ENCODE data around the gene COL11A2. TPM values are rescaled to one million over a fixed set of nuclear protein-coding genes. Genes with fewer than 3 reads are reported as not detected.

COL11A2 gene
- polyA plus RNA-seq, 1 donor = 41.7 TPM

DNA sequence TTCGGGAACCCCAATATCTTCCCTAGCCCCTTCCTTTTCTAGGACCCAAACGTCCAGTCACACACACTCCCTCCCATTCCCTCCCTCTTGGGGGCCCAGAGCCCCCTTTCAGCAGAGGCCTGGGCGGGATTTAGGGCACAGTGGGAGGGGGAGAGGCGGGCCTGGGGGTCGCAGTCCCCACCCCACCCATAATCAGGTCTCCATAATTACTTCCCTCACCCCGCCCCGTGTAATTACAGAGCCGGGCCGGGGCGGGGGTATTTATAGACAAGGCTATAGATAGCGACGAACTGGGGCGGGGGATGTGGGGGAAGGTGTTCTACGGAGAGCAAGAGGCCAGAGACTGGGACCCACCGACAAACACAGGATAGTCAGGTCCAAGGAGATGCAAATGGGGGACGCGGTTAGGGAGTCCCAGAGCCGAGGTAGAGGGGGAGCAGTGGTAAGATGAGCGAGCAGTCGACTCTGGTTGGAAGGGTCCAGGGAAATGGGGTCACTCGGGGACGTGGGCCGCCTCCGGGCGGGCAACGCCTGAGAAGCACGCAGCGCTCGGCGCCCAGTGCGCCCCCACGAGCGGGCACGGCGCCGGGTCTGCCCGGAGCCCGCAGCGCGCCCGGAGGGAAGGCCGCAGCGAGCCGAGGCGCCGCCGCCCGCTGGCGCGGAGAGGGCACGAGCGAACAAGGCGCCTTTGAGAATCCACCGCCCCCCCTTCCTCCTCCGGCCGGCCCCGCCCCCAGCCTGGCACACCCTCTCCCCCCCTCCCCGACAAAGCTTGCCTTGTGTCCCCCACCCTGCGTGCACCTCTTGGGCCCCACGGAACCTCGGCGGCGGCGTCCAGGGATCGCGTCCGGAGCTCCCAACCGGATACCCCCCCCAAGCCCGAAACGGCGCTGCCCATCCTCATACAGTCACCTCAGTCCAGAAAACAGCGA lies 670 bp upstream of the COL11A2 start:
- no peak for DNase-seq (ENCODE audit: low read depth)

DNA sequence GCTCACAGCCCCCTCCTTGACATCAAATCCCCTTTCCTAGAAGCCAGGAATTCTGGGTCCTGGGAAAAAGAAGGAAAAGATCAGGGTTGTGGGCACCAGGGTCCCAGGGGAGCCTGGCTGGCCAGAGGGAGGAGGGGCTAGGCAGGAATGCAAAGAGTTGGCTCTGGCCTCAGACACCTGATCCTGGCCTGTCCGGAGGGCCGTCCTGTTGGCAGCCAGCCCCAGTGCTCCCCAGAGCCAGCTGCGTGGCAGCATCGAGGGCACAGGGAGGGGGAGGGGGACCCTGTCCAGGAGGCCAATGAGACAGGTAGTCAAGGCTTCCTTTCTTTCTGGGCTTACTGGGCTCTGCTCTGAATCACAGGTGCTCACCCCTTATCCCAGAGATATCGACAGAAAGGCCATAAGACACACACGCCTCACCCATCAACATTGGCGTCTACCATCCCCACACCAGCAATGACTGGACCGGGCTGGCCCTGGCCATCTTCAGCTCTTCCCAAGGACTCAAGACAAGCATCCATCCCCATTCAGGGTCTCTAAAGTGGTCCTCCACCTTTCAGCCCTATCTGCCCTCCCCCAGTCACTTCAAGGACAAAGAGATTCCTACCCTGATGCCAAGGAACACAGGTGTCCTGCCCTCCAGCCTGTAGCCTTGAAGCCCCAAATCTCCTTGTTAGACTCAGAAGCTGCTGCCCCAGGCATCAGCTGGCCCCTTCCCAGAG lies 723 bp downstream of the COL11A2 start:
- no peak for DNase-seq (ENCODE audit: low read depth)

DNA sequence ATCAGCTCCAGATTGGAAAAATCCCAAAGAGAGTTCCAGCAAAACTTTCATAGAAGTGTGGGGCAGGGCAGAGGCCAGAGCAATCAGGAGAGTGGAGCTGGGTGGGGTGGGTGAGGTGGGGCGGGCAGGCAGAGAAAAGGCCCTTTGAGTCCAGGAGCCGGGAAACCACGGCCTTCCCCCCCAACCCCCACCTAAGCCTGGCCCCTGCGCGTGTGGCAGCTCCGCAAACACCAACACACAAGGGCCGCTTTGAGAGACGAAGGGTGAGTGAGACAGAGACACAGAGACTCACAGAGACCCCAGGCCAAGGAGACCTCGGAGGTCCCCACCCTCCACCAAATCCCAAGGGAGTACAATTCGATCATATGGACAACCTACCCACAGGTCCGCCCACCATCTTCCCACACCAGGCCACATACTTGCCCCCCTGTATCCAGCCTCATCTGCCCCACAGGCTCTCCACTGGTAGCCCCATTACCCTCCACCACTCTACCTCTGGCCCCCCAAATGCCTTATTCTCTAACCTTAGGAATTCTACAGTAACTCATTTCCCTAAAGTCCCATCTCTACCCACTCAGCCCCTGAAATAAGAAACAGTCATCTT lies 1.7 kb downstream of the COL11A2 start:
- DNase-seq (ENCODE audit: low read depth) = no peak

DNA sequence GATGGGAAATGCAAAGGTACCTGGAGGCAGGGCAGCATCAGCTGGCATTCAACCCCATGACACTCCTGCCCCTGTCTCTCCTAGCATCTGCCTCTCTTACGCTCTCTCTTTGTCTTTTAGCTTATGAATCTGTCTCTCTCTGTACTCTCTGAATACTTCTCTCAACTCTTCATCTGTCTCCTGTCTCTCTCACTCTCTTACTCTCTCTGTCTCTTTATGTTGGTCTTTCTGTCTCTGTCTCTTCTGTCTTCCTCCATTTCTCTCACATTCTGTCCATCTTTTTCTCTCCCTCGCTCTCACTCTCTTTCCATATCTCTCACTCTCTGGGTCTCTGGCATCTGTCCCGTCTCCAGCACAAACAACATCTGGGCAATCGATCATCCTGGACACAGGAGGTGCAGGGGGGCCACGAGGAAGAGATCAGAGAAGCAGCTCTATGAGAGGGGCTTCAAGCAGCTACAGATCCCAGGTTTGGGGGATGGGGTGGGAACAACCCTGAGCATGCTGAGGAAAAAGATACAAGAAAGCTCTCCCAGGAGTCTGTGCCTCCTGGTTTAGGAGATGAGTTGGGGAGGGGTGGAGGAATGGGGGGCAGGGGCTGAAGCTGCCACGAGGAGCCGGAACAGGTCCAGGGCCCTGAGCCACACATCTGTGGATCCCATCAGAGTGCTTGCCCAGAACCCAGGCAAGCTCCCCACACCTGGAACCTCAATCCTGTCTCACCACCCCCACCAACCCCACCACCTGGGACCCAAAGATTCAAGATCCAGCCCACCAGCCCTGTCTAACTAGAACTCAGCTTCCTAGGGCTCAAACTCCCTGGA lies 2.4 kb downstream of the COL11A2 start:
- no peak for DNase-seq (ENCODE audit: low read depth)

DNA sequence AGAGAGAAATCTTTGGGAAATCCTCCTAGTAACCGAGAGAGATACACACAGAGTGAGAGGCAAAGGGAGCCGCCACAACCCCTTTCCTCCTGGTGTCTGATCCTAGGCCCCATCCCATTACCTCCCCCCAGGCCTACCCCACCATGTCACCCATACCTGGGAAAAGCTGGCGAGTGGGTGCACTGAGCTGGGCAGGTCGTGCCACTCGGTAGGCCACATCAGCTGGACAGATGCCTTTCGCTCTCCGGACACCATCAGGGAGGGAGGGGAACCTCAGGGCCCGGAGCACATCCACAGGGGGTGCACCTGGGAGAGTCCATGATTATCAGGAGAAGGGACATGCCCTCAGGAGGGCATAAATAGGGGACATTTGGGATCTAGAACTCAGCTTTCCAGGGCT lies 3.1 kb downstream of the COL11A2 start:
- no peak for DNase-seq (ENCODE audit: low read depth)

DNA sequence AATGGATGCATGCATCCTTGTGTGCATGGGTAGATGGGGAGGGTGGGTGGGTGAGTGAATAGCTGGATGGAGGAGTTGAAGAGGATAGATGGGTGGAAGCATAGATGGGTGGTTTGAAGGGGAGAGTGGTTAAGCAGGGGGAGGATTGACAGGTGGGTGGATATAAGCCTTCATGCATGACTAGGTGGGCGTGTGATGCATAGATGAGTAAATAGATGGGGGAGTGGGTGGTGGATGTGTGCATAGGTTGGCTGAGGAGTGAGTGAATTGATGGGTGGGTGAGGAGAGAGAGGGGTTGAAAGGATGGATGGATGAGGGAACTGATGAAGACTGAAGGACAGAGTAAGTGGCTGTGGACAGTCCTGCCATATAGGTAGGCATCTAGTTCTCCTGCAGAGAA lies 4.5 kb downstream of the COL11A2 start:
- DNase-seq (ENCODE audit: low read depth) = no peak

DNA sequence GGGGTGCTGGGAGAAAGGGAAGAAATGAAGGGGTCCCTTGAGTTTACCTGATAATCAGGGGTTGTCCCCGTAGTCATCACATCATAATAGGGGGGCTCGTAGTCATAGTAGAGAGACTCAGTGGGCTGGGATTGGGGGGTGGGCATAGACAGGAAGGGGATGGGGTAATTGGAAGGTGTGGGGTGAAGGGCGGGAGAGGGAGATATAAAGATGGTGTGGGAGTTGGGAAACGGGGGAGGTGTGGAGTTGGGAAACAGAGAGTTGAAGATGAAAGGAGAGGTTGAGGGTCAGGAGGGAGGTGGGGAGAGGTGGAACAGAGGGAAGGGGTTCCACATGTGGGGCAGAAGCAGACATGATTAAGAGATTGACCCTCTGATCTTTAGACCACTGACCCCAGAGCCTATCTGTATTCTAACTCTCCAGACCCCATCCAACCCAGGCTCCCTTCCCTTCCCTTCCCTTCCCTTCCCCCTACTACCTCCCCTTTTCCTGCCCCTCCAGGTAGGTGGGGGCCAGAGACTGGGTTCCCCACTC lies 6.5 kb downstream of the COL11A2 start:
- DNase-seq (ENCODE audit: low read depth) = no peak

DNA sequence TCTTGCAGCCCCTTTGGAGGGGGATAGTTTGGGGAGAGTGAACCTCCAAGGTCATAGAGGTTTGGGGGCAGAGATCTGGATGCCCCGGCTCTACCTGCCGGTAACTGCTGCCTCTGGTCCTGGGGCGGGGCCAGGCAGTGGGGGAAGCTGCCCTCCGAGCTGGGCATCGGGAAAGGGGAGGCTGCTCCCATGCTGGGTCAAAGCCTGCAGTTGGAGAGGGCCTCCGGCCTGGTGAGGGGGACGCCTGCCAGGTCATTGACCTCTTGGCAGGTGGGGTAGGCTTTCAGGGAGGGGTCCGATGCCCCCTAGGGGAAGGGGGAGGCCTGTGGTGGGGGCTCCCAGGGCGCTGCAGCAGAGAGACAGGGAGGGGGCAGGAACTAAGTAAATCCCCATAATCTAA lies 7.1 kb downstream of the COL11A2 start:
- no peak for DNase-seq (ENCODE audit: low read depth)

DNA sequence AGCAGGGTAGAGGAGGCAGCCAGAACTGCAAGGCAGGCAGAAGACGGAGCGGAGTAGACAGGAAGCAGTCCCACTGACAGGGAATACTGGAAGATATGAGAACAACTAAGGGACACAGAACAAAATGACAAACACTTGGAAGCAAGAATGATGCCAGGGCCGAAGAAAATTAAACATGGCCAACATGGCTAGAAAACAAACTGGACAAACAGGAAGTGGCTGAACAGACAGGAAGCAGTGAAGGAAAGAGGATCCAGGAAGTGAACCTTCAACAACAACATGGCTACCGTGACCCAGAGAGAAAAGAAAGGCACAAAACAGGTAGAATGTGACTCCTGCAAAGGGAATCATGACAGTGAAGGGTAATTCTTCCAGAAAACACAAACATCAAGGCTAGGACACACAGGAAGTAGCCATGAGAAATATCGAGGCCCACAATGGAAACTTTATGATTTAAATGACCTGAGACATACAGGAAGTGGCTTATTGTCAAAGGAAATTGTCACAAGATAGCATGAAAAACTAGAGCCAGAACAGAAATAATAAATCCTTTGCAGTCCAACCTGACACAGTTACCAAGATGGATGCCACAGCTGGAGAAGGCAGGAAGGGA lies 9.1 kb downstream of the COL11A2 start:
- DNase-seq (ENCODE audit: low read depth) = no peak

DNA sequence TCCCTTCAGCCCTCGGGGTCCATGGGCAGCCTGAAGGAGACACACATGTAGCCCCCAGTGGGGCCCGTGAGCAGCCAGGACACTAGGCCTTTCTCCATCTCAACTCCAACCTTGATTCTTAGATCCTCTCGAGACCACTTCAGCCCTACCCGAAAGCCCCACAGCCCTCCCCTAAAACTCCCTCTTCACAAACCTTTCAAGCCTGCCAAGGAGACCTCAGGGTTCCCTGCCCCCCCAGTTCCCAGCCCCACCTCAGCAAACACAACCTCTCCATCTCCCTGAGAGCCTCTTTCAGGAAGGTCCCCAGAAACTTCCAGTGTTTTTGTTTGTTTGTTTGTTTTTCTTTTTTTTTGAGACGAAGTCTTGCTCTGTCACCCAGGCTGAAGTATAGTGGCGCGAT lies 11.1 kb downstream of the COL11A2 start:
- no peak for DNase-seq (ENCODE audit: low read depth)

DNA sequence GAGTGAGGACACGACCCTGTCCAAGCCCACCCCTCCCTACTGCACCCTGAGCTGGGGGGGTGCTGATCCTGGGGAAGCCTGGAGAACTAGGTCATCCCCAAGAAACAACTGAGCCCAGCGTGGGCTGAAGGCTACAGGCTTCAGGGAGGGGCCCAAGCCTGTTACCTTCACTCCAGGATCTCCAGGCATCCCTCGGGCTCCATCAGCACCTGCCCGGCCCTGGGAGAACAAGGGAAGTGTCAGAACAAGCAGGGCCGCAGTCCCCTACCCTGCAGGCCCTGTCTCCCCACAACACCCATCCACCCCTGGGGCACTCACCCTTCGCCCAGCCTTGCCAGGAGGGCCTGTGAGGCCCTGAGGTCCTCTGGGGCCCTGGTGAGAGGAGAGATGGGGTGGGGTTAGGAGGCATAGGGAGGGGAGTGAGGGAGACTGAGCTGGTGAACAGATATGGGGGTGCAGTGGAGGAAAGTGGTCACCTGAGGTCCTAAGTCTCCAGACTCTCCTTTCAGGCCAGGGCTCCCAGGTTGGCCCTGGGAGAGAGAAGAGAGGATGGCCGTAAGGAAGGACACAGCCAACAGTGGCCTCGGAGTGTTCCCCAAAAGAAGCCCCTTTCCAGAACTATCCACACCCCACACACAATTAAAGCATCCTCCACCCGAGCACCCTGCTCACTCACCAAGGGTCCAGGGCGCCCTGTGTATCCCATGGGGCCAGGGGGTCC lies 13.4 kb downstream of the COL11A2 start:
- DNase-seq (ENCODE audit: low read depth) = no peak

DNA sequence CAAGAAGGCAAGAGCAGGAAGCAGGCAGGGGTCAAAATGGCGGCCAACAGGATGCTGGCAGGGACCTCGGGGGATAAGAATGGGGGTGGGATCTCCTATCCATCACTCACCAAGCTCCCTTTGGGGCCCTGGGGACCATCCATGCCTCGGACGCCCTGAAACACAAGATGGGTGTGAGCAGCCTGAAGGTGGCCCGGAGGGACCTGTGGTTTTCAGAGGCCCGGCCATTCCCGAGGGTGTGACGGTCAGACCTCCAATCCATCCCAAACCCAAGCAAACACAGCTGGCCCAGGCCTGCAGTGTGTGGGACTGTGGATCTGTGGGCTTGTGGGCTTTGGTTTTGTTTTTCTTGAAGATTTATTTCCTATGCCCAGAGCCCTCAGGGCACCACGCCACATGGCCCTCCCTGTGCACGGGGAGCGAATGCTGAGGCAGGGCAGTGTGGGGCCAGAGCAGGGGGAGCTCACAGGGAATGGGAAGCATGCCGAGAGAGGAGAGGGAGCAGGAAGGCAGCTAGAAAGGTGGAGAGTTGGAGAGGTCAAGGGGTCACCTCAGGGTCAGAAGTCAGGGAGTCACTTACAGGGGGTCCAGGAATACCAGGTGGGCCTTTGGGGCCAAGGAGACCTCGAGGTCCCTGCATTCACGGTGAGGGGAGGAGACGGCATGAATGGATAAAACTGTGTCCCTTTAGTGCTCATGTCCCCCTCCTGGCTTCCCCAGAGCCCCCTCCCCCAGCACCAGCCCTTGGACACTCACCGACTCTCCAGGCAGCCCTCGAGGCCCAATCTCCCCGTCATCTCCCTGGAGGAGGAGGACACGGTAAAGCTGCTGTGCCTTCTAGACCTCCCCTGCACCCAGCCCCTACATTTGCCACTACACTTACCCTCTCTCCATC lies 14.5 kb downstream of the COL11A2 start:
- DNase-seq (ENCODE audit: low read depth) = no peak

DNA sequence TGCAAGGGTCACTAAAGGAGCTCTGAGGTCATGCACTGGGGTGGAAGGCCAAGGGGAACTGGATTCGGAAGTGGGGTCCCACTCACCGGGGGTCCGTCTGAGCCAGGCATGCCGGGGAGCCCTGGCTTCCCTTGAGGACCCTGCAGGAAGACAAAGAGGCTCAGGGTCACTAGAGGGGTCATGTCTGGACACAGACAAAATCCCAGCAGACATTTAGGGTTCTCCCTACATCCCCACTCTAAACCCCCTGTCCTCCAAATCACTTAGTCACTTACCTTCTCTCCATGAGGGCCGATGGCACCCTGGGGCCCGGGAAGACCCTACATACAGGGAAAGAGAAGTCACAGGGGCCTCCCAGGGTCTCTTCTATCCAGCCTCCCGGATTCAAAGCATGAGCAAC lies 15.4 kb downstream of the COL11A2 start:
- no peak for DNase-seq (ENCODE audit: low read depth)

DNA sequence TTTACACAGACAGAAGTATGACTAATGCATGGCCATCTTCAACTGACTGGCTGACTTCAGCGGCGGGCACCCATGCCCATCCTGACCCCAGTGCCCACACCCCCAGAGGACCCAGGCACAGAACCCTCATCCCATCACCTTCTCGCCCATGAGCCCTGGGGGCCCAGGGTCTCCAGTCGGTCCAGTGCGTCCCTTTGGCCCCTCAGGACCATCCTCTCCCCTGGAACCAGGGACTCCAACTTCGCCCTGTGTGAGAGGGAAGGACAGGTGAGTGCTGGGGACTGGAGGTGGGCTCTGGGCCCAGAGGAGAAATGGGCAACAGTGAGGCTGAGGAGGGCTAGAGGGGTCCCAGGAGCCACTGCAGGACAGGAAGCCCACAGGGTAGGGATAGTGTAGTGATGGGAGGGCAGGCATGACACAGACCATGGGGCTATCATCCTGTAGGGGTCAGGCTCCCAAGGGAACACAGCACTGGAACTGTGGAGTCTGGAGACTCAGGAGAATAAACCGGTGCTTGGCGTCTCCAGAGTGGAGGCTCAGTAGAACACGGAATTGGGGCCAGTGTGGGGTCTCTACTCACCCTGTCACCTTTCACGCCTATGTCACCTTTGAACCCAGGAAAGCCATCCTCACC lies 16.7 kb downstream of the COL11A2 start:
- no peak for DNase-seq (ENCODE audit: low read depth)

DNA sequence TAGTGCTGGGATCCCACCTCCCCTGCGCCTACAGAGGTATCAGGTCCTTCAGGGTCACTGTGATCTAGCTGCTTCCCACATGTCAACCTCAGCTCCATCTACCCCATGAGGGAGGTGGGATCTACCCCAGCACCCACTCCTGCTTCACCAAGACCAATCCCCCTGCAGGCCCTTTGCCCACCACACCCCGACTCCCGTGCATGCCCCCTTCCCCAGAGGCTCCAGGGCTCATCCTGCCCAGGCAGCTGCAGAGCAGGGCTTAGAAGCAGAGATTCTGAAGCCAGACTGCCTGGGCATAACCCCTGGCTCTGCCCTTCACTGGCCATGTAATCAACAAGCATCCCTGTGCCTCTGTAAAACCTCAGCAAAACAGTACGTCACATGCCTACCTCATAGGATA lies 17.5 kb downstream of the COL11A2 start:
- DNase-seq (ENCODE audit: low read depth) = no peak

DNA sequence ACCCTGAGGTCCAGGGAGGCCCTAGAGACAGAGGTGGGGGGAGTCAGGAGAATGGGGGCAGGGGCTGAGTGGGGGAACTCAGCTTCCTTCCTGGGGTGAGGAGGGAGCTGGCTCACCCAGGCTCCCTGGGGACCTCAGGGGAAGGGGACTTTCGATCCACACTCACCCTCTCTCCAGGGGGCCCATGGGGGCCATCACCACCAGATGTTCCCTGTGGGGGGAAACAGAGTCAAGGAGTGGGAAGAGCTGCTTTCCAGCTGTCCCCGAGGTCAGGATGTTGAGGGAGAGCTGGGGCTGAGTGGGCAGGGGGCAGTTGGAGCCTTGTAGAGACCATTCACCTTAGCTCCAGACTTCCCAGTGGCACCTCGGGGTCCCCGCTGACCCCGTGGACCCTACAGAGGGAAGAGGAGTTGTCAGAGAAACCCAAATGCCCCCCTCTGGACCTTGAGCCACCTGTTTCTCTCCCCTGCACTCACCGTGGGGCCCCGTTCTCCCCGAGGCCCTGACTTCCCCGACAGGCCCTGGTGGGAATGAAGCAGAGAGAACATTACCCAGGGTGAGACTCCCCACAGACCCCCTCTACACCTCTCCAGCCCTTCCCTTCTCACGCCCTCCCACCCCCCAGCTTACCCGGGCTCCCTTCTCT lies 18.6 kb downstream of the COL11A2 start:
- no peak for DNase-seq (ENCODE audit: low read depth)

DNA sequence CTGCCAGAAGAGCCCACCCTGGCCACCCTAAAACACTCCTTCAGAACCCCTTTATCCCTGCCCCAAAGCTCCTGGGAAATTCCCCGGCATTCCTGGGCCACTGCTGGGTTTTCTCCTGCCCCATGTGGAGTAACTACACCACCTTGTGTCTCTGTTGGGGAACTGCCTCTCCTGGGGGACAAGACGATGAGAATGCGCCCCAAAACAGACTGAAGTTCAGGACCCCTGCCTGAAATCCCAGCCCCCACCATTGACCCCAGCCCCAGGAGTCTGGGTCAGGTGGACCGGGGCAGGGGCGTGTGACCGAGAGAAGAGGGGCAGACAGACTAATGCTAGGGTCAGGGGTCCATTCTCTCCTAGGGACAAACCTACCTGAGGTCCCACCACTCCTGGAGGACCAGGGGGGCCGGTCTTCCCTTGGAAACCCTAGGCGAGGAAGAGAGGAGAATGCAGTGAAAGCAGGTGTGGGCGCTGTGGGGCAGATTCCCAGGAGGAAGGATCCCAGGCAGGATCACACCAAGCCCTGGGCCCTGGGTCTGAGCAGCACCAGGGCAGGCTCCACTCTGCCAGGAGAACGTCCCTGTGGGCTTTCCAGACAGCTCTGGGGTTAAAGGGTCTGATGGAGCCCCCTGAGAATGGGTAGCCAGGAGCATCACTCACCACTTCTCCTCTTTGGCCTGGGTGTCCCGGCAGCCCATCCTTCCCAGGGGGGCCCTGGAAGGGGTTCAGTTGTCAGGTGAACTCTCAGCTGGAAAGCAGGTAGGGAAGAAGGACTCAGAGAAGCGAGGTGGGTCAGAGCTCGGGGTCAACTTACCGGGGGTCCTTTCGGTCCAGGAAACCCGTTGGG lies 19.4 kb downstream of the COL11A2 start:
- no peak for DNase-seq (ENCODE audit: low read depth)

Data from forelimb muscle (tissue), 1 donor.